ENCODE data around the gene TAS1R3.

The TAS1R3 gene

DNA sequence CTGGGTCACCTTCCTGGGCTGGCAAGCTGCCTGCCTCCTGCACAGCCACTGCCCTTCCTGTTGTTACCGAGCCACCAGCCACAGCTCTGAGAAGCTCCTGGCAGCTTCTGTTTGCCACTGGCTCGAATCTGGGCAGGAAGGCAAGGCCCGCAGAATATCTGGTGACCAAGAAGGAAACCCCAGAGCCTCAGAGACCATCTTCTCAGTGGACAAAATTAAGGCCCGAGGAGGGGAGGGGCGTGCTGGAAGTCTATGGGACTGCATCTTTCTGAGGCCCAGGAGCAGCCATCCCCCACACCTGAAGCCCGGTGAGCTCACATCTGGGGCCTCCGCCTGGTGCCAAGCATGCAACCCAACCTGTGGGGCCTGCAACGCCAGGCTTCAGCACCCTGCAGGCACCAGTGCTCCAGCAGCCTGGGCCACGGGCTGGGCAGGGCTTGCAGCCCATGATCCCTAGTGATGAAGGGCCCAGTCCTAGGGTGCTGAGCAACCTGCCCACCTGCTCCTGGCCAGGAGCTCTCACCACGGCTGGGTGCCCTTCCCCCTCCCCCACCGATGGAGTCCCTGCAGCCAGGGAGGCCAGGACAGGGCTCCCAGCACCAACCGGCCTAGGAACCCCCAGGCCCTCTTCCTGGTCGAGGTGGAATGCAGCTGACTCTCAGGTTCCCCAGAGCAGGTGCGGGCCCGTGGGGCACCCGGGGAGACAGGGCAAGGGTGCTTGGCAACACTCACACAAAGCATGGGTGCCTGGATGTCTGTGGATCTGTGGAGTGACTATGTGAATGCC is 5.6 kb upstream of the TAS1R3 start:
- Histone ChIP-seq H3K4me3 (ENCODE audit: low read length) (peak overlapping the region; percentile 99), H3K9me2 (replicated peaks; ENCODE audit: insufficient read depth, low read length) (no peaks in the 10 kb centered on the region), H2AFZ (ENCODE audit: low read length) (peak overlapping the region; percentile 84), H4K20me1 (ENCODE audit: insufficient read depth, low read length) (peaks cover 12% of the 10 kb centered on the region; the same call in 1 of the 2 replicates), H3K79me2 (ENCODE audit: low read length) (peaks cover 61% of the 10 kb centered on the region), H3K27ac (ENCODE audit: low read length) (peak overlapping the region; percentile 63; the same call in 1 of the 2 replicates), H3K4me1 (ENCODE audit: low read length) (peaks cover 3% of the 10 kb centered on the region; the same call in 1 of the 2 replicates), H3K9me3 (replicated peaks; ENCODE audit: insufficient read depth, low read length) (no peaks in the 10 kb centered on the region), H3K27me3 (replicated peaks; ENCODE audit: insufficient read depth, low read length) (no peaks in the 10 kb centered on the region), H3F3A (ENCODE audit: insufficient read depth, low read length) (0 out of 2 replicates have a peak, but pooled peaks cover 6% of the 10 kb centered on the region), H3K9ac (ENCODE audit: low read length) (peak overlapping the region; percentile 95), H3K36me3 (replicated peaks; ENCODE audit: insufficient read depth, low read length) (no peaks in the 10 kb centered on the region), H3K4me2 (ENCODE audit: low read depth, low read length) (peak overlapping the region; percentile 90)
- no peak for TF ChIP-seq EZH2phosphoT487 (IDR thresholded peaks at IDR 0.05; ENCODE audit: low read length)
- TF ChIP-seq, protein P1, sequence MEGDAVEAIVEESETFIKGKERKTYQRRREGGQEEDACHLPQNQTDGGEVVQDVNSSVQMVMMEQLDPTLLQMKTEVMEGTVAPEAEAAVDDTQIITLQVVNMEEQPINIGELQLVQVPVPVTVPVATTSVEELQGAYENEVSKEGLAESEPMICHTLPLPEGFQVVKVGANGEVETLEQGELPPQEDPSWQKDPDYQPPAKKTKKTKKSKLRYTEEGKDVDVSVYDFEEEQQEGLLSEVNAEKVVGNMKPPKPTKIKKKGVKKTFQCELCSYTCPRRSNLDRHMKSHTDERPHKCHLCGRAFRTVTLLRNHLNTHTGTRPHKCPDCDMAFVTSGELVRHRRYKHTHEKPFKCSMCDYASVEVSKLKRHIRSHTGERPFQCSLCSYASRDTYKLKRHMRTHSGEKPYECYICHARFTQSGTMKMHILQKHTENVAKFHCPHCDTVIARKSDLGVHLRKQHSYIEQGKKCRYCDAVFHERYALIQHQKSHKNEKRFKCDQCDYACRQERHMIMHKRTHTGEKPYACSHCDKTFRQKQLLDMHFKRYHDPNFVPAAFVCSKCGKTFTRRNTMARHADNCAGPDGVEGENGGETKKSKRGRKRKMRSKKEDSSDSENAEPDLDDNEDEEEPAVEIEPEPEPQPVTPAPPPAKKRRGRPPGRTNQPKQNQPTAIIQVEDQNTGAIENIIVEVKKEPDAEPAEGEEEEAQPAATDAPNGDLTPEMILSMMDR (IDR thresholded peaks at IDR 0.05; ENCODE audit: low read length), result no peak
- DNase-seq, result peak; percentile 38

- DNase-seq, result no peak
- H3K27me3 ChIP-seq (replicated peaks; ENCODE audit: insufficient read depth, low read length), result no peaks in the 10 kb centered on the region
- H2AFZ ChIP-seq (ENCODE audit: low read length), result no peak overlapping the region
- 0 out of 2 replicates have a peak, but pooled peaks cover 6% of the 10 kb centered on the region for H3F3A ChIP-seq (ENCODE audit: insufficient read depth, low read length)
- H3K9me3 ChIP-seq (replicated peaks; ENCODE audit: insufficient read depth, low read length), result no peaks in the 10 kb centered on the region
- H3K79me2 ChIP-seq (ENCODE audit: low read length), result peaks cover 54% of the 10 kb centered on the region
- H3K27ac ChIP-seq (ENCODE audit: low read length), result no peak overlapping the region; the same call in 1 of the 2 replicates
- H3K36me3 ChIP-seq (replicated peaks; ENCODE audit: insufficient read depth, low read length), result no peaks in the 10 kb centered on the region
- peaks cover 3% of the 10 kb centered on the region; the same call in 1 of the 2 replicates for H3K4me1 ChIP-seq (ENCODE audit: low read length)
- H3K4me3 ChIP-seq (ENCODE audit: low read length), result peak overlapping the region; percentile 99
- peaks cover 12% of the 10 kb centered on the region; the same call in 1 of the 2 replicates for H4K20me1 ChIP-seq (ENCODE audit: insufficient read depth, low read length)
- TF ChIP-seq EZH2phosphoT487 (IDR thresholded peaks at IDR 0.05; ENCODE audit: low read length), result no peak
- TF ChIP-seq EZH2 (optimal IDR thresholded peaks at IDR 0.05; ENCODE audit: low read depth, low read length), result no peak
- TF ChIP-seq, protein P1 (IDR thresholded peaks at IDR 0.05; ENCODE audit: low read length), result no peak
- peak overlapping the region; percentile 95; the same call in 1 of the 2 replicates for H3K9ac ChIP-seq (ENCODE audit: low read length)
- no peaks in the 10 kb centered on the region for H3K9me2 ChIP-seq (replicated peaks; ENCODE audit: insufficient read depth, low read length)
- H3K4me2 ChIP-seq (ENCODE audit: low read depth, low read length), result peak overlapping the region; percentile 90
Measured at GRCh38 chr1:1326075-1326605, 4.9 kb upstream of the TAS1R3 start.

GRCh38 chr1:1327291-1327690 is 3.8 kb upstream of the TAS1R3 start:
- H3K9me2 ChIP-seq (replicated peaks; ENCODE audit: insufficient read depth, low read length), result no peaks in the 10 kb centered on the region

More at GRCh38 chr1:1327291-1327690, 3.8 kb upstream of the TAS1R3 start:
- TF ChIP-seq EZH2 (optimal IDR thresholded peaks at IDR 0.05; ENCODE audit: low read depth, low read length) (no peak), EZH2phosphoT487 (IDR thresholded peaks at IDR 0.05; ENCODE audit: low read length) (no peak)
- TF ChIP-seq, protein P1 (IDR thresholded peaks at IDR 0.05; ENCODE audit: low read length), result no peak
- Histone ChIP-seq H3K4me2 (ENCODE audit: low read depth, low read length) (no peak overlapping the region), H3K9me3 (replicated peaks; ENCODE audit: insufficient read depth, low read length) (no peaks in the 10 kb centered on the region), H3K36me3 (replicated peaks; ENCODE audit: insufficient read depth, low read length) (no peaks in the 10 kb centered on the region), H3K9ac (ENCODE audit: low read length) (no peak overlapping the region), H3F3A (ENCODE audit: insufficient read depth, low read length) (0 out of 2 replicates have a peak, but pooled peaks cover 6% of the 10 kb centered on the region), H3K27ac (ENCODE audit: low read length) (no peak overlapping the region), H2AFZ (ENCODE audit: low read length) (no peak overlapping the region), H3K79me2 (ENCODE audit: low read length) (peaks cover 43% of the 10 kb centered on the region), H3K4me3 (ENCODE audit: low read length) (no peak overlapping the region), H3K4me1 (ENCODE audit: low read length) (peaks cover 3% of the 10 kb centered on the region; the same call in 1 of the 2 replicates), H3K27me3 (replicated peaks; ENCODE audit: insufficient read depth, low read length) (no peaks in the 10 kb centered on the region), H4K20me1 (ENCODE audit: insufficient read depth, low read length) (peaks cover 4% of the 10 kb centered on the region; the same call in 1 of the 2 replicates)
- no peak for DNase-seq

Data from MM.1S (cell line).